GM18907 (cell line): ENCODE results near the gene CNDP2.
A peak's percentile ranks its signal among the peaks of the same experiment; 100 is the strongest.
"Not testable (repeated sequence)": the region's sequence is repeated elsewhere in the genome, so short reads cannot be mapped to it uniquely, and the experiment has no call there.

Experiments
- ATAC-seq: cut with Tn5 transposase; IDR thresholded peaks from one replicate; pipeline ENCODE4 v1.9.1; 2021; ENCODE audit warnings: mild to moderate bottlenecking, moderate library complexity; ENCODE audit not compliant: unreplicated experiment

CNDP2 gene

DNA sequence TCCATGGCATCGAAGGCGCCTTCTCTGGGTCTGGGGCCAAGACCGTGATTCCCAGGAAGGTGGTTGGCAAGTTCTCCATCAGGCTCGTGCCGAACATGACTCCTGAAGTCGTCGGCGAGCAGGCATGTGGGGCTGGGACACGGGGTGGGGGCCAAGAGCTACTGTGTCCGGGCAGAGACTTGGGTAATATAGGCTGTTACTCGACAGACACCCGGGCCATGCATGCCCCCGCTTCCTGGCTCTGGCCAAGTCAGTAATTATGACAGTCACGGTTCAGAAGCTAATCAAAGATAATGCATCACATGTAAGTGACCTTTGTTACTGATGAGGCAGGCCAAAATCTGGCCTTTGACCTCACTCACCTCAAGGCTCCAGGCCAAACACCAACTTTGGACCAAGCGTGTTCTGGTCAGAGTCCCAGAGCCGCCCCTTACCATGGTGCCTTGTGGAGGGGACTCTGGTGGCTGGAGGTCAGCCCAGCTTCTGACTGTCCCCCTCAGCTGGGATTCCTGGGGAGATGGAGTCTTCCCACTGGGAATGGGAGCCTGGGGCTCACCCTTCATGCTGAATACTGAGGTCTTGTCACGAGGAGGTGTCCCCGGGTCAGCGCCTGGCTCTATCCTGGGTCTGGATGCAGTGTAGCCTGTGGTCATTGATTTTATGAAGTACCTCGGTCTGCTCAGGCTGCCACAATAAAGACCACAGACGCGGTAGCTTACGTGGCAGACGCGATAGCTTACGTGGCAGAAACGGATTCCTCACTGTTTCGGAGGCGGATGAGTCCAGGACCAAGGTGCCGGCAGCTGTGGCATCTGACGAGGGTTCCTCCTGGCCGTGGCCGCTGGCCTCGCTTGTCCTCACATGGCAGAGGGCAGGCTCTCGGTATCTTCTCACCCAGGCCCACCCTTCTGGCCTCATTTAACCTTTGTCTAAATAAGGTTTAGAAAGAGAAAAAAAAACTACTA is 20.4 kb downstream of the CNDP2 start:
- no peak for ATAC-seq

DNA sequence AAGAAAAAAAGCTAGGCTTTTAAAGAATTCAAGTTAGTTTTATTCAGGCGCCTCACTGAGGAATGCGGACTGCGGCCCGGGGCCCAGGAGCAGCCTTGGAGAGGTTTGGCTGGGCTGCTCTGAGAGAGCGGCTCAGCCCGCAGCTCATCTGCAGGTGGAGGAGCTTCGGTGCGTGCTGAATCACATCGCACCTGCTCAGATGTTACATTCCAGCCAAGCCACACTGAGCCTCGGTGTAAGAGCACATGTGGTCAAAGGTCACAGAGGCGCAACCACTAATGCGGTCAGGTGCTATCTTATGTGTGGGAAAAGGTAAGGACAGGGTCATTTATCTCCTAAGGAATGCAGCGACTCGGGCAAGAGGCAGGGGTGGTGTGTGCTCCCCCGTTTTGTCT is 21.1 kb downstream of the CNDP2 start:
- ATAC-seq = no peak

GRCh38 chr18:74518456-74519295 is 22.5 kb downstream of the CNDP2 start:
- no peak for ATAC-seq

DNA sequence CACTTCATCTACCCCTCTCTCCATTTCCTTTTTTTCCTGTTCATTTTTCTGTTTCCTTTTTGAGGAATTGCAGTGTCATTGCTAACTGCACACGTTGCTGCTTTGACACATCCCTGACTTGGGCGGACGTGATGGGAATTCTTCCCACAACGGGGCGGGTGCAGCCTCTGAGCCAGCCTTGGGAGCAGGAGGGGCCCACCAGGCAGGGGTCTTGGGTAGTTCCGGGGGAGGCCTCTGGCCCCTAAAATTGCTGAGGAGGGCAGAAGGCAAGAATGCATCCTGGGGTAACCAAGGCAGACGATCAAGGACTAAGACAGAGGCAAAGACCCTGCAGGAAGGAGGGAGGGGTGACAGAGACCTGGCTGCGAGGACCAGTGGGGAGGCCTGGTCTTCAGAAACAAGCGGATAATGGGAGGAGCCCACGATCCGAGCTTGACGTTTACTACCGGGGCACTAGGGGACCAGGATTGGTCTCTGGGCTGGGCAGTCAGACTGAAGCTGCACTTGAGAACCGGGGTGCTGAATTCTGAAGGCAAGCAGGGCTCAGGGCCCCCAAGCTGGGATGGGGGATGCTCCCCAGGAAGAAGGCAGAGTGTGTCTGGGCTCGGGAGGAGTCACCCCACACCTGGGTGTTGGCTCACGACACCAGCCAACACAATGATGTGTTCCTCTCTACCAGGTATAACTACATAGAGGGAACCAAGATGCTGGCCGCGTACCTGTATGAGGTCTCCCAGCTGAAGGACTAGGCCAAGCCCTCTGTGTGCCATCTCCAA is 23.3 kb downstream of the CNDP2 start:
- no peak for ATAC-seq

GRCh38 chr18:74520096-74520833 is 24.1 kb downstream of the CNDP2 start:
- ATAC-seq = no peak

DNA sequence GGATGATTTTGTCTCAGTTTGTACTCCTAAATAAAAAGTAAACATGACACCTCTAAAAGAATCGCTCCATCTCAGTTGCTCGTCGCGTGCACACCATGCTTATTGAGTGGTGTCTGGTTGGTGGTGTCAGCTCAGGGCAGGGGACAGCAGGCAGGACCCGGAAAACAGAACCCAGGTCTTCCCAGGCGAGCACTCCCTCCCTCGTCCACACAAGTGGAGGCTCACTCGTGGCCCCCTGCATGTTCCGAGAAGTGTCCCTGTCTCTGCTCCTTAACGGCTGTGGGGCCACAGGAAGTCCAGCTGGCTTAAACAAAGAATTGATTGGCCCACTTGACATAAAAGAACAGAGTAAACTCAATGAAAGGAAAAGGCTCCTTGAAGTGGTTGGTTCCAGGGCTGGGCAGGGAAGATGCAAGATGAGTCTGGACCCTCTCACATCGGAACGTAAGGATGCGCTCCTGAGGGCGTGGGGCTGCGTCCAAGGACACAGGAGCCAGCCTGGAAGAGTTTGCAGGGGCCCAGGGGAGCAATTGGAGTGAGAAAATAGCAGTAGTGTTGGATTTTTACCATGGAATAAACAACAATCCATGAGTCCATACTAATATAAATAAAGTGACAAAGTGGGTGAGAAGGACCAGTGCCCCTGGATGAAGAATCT is 25.0 kb downstream of the CNDP2 start:
- no peak for ATAC-seq

GRCh38 chr18:74522635-74523548 is 26.7 kb downstream of the CNDP2 start:
- no peak for ATAC-seq

GRCh38 chr18:74524097-74524496 is 27.9 kb downstream of the CNDP2 start:
- no peak for ATAC-seq

DNA sequence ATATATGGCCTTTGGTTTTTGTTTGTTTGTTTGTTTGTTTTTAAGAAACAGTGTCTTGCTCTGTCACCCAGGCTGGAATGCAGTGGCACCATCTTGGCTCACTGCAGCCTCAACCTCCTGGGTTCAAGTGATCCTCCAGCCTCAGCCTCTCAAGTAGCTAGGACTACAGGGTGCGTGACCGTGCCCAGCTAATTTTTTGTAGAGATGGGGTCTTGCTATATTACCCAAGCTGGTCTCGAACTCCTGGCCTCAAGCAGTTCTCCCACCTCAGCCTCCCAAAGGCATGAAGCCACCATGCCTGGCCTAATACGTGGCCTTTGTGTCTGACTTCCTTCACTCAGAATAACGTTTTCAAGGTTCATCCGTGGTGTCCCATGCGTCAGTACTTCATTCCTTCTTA is 28.8 kb downstream of the CNDP2 start:
- ATAC-seq = not testable (repeated sequence)

GRCh38 chr18:74525741-74526140 is 29.6 kb downstream of the CNDP2 start:
- ATAC-seq = no peak

DNA sequence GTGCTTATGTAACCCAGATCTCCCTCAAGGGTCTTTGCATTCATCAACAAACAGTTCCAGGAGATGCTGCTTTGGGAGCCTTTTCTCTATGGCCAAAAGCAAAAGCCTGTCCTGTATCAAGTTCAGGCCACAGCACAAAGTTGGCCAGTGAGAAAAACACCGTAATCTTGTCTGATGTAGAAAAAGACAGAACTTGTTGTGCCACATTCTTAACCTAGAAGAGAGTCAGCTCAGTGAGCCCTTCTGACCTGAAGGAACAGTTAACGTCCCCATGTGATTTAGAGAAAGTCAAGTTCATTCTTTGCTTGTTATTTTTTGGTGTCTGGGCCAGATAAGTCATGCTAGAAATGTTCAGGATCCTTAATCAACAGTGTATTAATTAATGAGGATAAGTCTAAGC is 30.3 kb downstream of the CNDP2 start:
- no peak for ATAC-seq

DNA sequence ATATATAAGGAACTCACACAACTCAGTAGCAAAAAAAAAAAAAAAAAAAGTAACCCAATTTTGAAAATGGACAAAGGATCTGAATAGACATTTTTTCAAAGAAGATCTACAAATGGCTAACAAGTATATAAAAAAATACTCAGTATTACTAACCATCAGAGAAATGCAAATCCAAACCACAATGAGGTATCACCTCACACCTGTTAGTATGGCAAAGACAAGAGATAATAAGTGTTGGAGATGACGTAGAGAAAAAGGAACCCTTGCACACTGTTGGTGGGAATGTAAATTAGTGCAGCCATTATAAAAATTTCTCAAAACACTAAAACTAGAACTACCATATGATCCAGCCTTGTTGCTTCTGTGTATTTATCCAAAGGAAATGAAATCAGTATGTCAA is 32.3 kb downstream of the CNDP2 start:
- peak; percentile 73 for ATAC-seq

- no peak for ATAC-seq
These were observed 32.8 kb downstream of the CNDP2 start for GRCh38 chr18:74528913-74529312.

- no peak for ATAC-seq
These were observed 33.2 kb downstream of the CNDP2 start for GRCh38 chr18:74529378-74529777.

DNA sequence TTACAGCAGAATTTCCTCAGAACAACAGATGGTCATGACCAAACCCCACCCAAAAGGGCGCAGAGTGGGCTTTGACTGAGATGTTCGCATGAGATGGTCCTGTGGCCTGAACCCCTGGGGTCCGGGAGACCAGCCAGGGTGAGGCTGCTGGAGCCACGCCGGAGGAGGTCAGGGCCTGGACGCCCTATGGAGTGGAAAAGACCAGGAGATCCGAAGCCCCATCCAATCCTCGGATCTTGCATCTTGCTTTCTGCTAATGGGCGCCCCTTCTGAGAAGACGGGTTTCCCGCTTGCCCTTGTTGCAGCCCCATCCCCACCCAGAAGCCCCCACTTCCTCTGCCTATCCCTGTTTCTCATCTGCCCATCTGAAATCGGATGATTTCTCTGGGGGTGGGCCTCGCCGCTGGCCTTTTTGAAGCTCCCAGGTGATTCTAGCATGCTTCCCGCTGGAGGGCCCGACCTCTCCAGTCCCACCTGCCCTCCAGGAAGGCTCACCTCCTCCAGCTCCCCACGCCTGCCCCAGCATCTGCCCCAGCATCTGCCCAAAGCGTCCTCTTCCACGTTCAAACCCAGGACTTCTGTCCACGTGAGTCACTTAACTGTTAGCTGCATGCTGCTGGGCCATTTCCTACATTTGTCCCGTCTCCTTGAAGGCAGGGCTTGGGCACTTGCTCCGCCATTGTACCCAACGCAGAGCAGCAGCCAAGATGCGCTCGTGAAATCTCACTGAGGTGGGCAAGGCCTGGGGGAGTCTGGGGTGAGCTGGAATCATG is 33.8 kb downstream of the CNDP2 start:
- ATAC-seq = no peak

DNA sequence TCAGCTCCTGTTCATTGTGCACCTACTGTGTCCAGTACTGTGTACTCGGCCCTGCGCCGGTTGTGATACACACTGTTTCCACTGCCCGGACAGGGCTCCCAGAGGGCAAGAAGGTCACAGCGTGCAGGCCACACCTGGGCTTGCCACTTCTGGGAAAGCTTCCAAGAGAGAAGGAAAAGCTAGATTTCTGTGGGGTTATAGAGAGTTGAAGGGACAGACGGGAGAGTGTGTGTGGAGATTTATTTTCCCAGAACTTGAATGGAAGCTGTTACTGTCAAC is 34.4 kb downstream of the CNDP2 start:
- no peak for ATAC-seq

DNA sequence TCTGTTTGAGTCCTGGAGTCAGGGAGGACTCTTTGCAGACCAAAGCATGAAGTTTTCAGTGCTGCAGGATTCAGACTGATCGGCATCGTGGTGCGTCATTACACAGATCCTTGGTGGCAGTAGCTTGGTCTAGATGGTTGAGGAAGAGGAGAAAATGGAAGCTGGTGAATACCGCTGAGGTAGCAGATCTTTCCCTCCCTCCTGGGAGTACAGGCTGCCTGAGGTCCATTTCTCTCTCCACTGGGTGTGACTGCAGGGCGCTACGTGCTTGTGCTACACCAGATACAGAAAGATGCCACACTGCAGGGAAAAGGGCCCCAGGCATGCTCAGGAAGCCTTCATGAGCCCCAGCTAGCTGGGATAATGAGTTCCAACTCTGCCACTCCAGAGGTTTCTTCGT is 34.9 kb downstream of the CNDP2 start:
- ATAC-seq = no peak

DNA sequence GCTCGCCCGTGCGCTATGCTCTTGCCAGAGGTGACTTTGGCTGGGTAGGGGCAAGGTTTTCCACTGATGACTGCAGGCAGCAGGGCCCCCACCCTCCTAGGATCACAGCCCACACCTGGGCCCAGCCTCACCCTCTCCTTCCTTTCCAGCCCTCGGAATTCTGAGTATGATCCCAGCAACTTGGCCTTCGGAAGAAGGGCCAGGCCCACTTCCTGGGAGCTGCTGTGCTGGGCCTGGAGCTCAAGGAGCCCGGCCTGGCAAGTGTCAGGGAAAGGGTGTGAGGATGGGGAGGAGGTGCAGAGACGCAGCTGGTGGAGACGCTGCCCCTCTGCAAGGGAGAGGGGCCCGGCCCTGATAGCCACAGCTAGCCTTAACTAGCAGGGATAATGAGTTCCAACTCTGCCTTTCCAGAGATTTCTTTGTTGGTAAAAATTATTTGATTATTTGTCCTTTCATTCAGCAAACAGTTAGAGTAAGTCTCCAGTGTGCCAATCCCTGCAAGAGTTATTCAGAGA is 36.4 kb downstream of the CNDP2 start:
- ATAC-seq = no peak
